Body of pancreas (tissue), 4 donors: ENCODE data around the gene SLTM.
"Not testable (repeated sequence)": the region's sequence is repeated elsewhere in the genome, so short reads cannot be mapped to it uniquely, and the experiment has no call there.

Experiments used
- POLR2A ChIP-seq, 3 donors: fragments of 450-650 bp; IDR thresholded peaks; one replicate each; pipeline ENCODE4 v1.6.1; 2016; ENCODE audit warnings: antibody characterized with exemption in 3 of 3, mild to moderate bottlenecking in 2 of 3
- TF ChIP-seq, protein P1 (sequence below), 7 experiments: fragments of 450-650 bp in 4 of 7; fragments of 200-600 bp in 3 of 7; sonication (generic) in 3 of 7; IDR thresholded peaks; one replicate each; pipeline ENCODE4 v1.5.1; 2016 to 2019; ENCODE audit warnings: antibody characterized with exemption in 7 of 7

DNA sequence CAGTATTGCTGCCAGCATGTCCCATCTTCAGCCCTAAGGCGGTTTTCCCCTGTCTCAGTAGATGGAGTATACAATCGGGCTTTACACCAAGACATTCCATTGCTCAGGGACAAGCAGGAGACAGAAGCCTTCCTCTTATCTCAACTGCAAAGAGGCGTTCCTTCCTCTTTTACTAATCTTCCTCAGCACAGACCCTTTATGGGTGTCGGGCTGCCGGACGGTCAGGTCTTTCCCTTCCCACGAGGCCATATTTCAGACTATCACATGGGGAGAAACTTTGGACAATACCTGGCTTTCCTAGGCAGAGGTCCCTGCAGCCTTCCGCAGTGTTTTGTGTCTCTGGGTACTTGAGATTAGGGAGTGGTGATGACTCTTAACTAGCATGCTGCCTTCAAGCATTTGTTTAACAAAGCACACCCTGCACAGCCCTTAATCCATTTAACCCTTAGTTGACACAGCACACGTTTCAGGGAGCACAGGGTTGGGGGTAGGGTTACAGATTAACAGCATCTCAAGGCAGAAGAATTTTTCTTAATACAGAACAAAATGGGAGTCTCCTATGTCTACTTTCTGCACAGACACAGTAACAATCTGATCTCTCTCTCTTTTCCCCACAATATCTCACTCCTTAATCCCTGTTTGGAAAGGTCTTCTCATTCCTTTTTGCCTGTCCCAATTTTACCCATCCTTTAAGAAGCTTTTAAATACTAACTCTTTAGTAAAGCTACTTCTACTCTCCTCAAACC is 99.6 kb downstream of the SLTM start:
- TF ChIP-seq, protein P1, sequence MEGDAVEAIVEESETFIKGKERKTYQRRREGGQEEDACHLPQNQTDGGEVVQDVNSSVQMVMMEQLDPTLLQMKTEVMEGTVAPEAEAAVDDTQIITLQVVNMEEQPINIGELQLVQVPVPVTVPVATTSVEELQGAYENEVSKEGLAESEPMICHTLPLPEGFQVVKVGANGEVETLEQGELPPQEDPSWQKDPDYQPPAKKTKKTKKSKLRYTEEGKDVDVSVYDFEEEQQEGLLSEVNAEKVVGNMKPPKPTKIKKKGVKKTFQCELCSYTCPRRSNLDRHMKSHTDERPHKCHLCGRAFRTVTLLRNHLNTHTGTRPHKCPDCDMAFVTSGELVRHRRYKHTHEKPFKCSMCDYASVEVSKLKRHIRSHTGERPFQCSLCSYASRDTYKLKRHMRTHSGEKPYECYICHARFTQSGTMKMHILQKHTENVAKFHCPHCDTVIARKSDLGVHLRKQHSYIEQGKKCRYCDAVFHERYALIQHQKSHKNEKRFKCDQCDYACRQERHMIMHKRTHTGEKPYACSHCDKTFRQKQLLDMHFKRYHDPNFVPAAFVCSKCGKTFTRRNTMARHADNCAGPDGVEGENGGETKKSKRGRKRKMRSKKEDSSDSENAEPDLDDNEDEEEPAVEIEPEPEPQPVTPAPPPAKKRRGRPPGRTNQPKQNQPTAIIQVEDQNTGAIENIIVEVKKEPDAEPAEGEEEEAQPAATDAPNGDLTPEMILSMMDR (IDR thresholded peaks at IDR 0.05), result not testable (repeated sequence)
- not testable (repeated sequence) for TF ChIP-seq POLR2A (IDR thresholded peaks at IDR 0.05)
